KOPT-K1 (cell line): ENCODE results near the gene OR10K1.

Experiments
- H3K27ac ChIP-seq: fragments of 200-600 bp; sonication (generic); 2 replicates; pipeline ENCODE4 v1.5.1; 2016; ENCODE audit warnings: antibody characterized with exemption, mild to moderate bottlenecking, low read depth, low read length; ENCODE audit not compliant: poor library complexity, severe bottlenecking
- H3K36me3 ChIP-seq: fragments of 200-600 bp; sonication (generic); 2 replicates; pipeline ENCODE4 v1.5.1; 2017; ENCODE audit warnings: antibody characterized with exemption, mild to moderate bottlenecking, low read length, moderate library complexity; ENCODE audit not compliant: insufficient read depth
- H3K9me3 ChIP-seq: fragments of 200-600 bp; sonication (generic); 2 replicates; pipeline ENCODE4 v1.5.1; 2017; ENCODE audit warnings: antibody characterized with exemption, low read length, mild to moderate bottlenecking; ENCODE audit not compliant: insufficient read depth, poor library complexity, severe bottlenecking

OR10K1 gene

DNA sequence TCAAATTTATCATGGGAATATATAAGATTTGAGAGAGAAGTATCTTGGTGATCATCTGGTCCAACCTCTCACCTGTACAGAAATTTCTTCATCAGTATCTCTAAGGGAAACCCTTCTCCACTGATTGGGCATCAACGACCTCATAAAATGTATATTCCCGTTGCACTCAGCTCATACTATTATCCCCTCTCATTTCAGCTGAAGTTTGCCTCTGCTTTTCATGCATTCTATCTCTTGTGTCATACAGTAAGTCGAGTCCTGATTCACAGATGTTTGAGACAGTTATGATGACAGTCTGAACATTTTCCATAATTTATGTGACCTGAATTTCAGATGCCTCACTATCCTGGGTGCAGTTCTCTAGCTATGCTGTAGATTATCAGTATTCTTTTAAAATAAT, 31.4 kb downstream of the OR10K1 start:
- Histone ChIP-seq H3K36me3 (no peaks in the 10 kb centered on the region), H3K9me3 (no peaks in the 10 kb centered on the region), H3K27ac (peak overlapping the region; percentile 88)

DNA sequence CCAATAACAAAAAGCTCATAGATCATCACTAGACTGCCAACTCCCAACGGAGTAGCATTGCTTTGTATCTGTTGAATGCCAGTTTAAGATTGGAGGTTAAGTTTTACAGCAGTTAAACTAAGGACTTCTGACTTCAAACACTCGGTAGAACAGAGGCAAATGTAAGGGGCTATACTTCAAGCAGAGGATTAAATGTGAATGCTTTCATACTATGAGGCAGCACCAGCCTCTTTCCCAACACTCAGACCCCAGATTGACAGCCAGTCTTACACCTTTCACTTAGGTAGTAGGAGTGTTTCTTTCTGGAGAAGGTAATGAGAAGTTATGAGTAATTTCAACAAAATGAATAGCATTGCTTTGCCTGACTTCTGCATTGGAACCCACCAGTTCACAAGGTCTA, 33.2 kb downstream of the OR10K1 start:
- H3K27ac ChIP-seq: peak overlapping the region; percentile 88
- H3K36me3 ChIP-seq: no peaks in the 10 kb centered on the region
- H3K9me3 ChIP-seq: no peaks in the 10 kb centered on the region

DNA sequence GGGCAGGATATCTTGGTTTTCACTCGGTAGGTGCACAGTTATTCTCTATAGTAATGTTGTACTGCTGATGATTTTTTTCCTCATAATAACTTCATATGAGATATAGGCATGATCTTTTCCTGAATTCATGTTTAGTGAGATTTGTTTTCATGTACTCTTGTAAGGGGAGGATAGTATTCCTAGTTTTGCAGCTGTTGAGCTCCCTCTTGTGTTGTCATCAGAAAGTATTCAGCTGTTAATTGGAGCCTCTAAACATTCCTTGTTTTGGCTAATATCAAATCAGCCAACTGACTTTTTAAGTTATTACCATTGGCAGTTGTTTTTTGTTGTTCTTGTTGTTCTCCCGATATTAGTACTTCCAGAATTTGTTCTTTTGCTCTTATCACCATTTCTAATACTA, 34.7 kb downstream of the OR10K1 start:
- H3K36me3 ChIP-seq: no peaks in the 10 kb centered on the region
- peaks cover 10% of the 10 kb centered on the region for H3K9me3 ChIP-seq
- H3K27ac ChIP-seq: peak overlapping the region; percentile 88

DNA sequence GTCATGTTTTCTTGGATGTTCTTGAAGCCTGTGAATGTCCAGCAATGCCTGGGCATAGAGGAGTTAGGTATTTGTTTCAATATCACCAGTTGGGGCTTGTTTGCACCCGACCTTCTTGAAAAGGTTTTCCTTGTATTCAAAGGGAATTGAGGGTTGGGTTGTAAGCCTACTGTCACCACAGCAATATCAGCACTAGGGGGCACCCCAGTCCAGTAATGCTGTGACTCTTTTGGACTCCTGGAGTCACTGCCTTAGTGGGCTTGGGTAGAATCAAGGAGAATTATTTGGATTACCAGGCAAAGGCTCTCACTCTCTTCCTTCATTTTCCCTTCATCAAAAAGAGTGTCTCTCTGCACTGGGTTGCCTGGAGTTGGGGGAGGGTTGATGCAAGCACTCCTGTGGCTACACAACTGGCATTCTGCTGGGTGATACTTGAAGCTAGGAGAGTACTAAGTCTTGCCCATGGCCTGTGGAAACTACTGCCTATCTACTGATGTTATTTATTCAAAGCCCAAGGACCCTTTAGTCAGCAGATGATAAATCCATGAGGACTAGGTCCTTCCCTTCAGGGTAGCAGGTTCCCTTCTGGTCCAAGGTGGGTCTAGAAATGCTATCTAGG, 44.8 kb downstream of the OR10K1 start:
- no peak overlapping the region for H3K27ac ChIP-seq
- H3K9me3 ChIP-seq: peaks cover 9% of the 10 kb centered on the region
- H3K36me3 ChIP-seq: no peaks in the 10 kb centered on the region

DNA sequence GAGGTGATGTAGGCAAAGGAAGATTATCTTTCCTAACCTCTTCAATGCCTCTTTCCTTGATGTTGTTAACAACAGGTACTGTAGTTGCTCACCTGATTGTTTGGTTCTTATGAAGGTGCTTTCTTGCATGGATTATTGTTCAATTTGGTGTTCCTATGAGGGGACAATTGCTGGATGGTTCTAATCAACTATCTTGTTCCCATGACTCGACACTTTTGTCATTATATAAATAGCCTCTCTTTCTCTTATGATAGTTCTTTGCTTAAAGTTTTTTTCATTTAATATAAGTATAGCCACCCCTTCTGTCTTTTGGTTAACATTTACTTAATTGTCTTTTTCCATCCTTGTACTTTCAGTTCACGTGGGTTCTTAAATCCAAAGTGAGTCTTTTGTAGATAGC, 45.9 kb downstream of the OR10K1 start:
- Histone ChIP-seq H3K36me3 (no peaks in the 10 kb centered on the region), H3K9me3 (peaks cover under 1% of the 10 kb centered on the region), H3K27ac (no peak overlapping the region)

DNA sequence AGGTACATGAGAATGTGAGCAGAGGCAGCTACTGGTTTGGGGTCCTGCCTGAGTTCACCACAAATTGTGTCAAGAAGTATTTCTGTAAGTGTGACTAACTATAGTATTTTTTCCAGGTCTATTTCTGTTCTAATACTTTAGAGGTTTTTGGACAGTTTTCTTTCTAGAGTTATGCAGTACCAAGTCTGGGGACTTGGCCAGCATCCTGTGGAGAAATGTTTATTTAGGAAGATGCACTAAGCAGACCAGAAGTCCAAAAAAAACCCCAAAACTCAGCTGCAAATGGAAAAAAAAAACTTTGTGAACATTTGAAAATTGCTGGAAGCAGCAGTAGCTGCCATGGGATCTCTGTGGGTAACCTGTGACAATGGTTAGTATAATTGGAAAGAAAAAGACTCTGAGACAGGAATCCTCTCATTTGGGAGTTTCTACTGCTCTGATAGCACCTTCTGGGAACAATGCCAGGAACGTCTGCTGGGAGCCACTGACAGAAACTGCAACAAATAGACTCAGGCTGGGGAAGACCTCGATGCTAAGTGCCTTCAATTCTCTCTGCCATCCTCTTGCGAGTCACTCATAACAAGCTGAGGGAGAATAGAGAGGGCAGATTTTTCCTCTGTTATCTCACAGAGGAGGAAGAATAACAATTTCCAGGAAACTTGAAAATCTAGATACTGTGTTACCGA, 48.0 kb downstream of the OR10K1 start:
- Histone ChIP-seq H3K9me3 (no peaks in the 10 kb centered on the region), H3K27ac (no peak overlapping the region), H3K36me3 (no peaks in the 10 kb centered on the region)

DNA sequence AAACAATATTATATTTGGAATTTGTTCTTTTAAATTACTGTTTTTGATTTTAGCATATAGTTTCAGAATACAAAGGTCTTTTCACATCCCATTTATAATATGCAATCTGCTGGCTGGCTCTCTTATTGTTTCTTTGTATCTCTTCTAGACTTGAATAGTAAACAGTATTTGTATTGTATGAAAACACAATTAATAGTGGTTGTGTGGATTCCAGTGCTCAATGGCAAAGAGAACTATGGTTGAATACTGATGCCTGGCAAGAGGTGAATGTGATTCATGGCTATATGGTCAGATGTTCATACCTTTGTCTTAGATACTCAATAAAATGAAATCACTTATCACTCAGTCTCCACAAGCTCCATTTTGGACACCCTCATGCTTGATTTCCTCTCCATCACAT, 55.3 kb downstream of the OR10K1 start:
- Histone ChIP-seq H3K27ac (no peak overlapping the region), H3K9me3 (no peaks in the 10 kb centered on the region), H3K36me3 (no peaks in the 10 kb centered on the region)
